HepG2 (cell line): ENCODE measurements around the gene OR52W1. TPM values are rescaled to one million over a fixed set of nuclear protein-coding genes. Genes with fewer than 3 reads are reported as not detected.

ENCODE experiments used
- ATAC-seq: fragments of 200-7000 bp; cut with Tn5 transposase; 3 replicates; pipeline ENCODE4 v1.9.1; 2020; ENCODE audit warnings: mild to moderate bottlenecking, moderate library complexity
- BruUV-seq: library from RNA; stranded (reverse); fragments of 400-500 nt; replicated peaks from 2 replicates; lab custom pipeline; 2021; lab: Mats Ljungman, UMichigan
- CTCF ChIA-PET: fragments of 300-600 bp; formaldehyde crosslinking; extraction: SDS; loops from one replicate; lab custom pipeline; 2021; ENCODE audit warnings: low total read pairs, inconsistent platforms, low intra/inter-chr PET ratio; lab: Yijun Ruan, JAX
- POLR2A ChIA-PET: fragments of 350-600 bp; sonication (Branson Sonifier 250); formaldehyde crosslinking; loops from one replicate; lab custom pipeline; 2020; ENCODE audit warnings: antibody characterized with exemption, inconsistent platforms; lab: Yijun Ruan, JAX
- DNase-seq: peaks from one replicate; pipeline ENCODE4 v3.0.0-alpha.2; 2015; ENCODE audit warnings: low spot score
- FAIRE-seq: peaks from 3 replicates; lab custom pipeline; 2011; peaks lifted over from hg19 to GRCh38; lab: Jason Lieb, UNC
- H2AFZ ChIP-seq: one replicate; pipeline ENCODE4 v1.6.1; 2011; ENCODE audit warnings: low read length, inconsistent platforms
- H3K27ac ChIP-seq: fragments of 300-600 bp; 3 replicates; pipeline ENCODE4 v1.8.0; 2011; ENCODE audit warnings: mixed run types, mild to moderate bottlenecking, mixed read lengths, low read length, inconsistent platforms; ENCODE audit not compliant: insufficient read depth; ENCODE audit errors: extremely low read length
- H3K27me3 ChIP-seq, 2 experiments: fragments of 200-600 bp in 1 of 2; 2 replicates in 1 of 2; 3 replicates in 1 of 2; pipeline versions ENCODE4 v1.6.0 to v1.8.0; 2011; ENCODE audit warnings: low read length in 2 of 2, mild to moderate bottlenecking in 2 of 2, moderate library complexity in 2 of 2, inconsistent platforms in 1 of 2; ENCODE audit not compliant: insufficient read depth in 2 of 2, control insufficient read depth in 1 of 2
- H3K36me3 ChIP-seq, 2 experiments: fragments of 200-600 bp in 1 of 2; replicated peaks in 1 of 2; 2 replicates in 1 of 2; 3 replicates in 1 of 2; pipeline versions ENCODE4 v1.5.1 to v1.8.0; 2011; ENCODE audit warnings: low read length in 2 of 2, inconsistent platforms in 1 of 2; ENCODE audit not compliant: insufficient read depth in 2 of 2, control insufficient read depth in 1 of 2
- H3K4me1 ChIP-seq: 2 replicates; pipeline ENCODE4 v1.5.1; 2012; ENCODE audit warnings: low read length, inconsistent platforms; ENCODE audit not compliant: insufficient read depth
- H3K4me2 ChIP-seq: 2 replicates; pipeline ENCODE4 v1.6.0; 2011; ENCODE audit warnings: low read depth, low read length, inconsistent platforms
- H3K4me3 ChIP-seq, 3 experiments: fragments of 200-600 bp in 1 of 3; sonication (generic), shearing (Covaris generic) in 1 of 3; replicated peaks in 1 of 3; 2 replicates each; pipeline ENCODE4 v1.5.1; 2011 to 2016; ENCODE audit warnings: low read length in 3 of 3, inconsistent platforms in 2 of 3, low read depth in 2 of 3, mild to moderate bottlenecking in 2 of 3, control low read depth in 1 of 3, mixed read lengths in 1 of 3; ENCODE audit not compliant: insufficient read depth in 1 of 3
- H3K79me2 ChIP-seq: one replicate; pipeline ENCODE4 v1.6.1; 2011; ENCODE audit warnings: low read length, inconsistent platforms; ENCODE audit not compliant: insufficient read depth
- H3K9ac ChIP-seq: 2 replicates; pipeline ENCODE4 v1.6.0; 2011; ENCODE audit warnings: mild to moderate bottlenecking, low read depth, low read length, inconsistent platforms; ENCODE audit not compliant: insufficient read depth
- H3K9me3 ChIP-seq: 2 replicates; pipeline ENCODE4 v1.5.1; 2012; ENCODE audit warnings: mild to moderate bottlenecking, low read length
- H4K20me1 ChIP-seq: 2 replicates; pipeline ENCODE4 v1.6.0; 2011; ENCODE audit warnings: inconsistent platforms, mild to moderate bottlenecking, low read length, moderate library complexity; ENCODE audit not compliant: insufficient read depth
- CBX1 ChIP-seq: IDR thresholded peaks from one replicate; pipeline ENCODE4 v1.6.1; 2016; ENCODE audit warnings: antibody characterized with exemption, low read depth
- GTF2F1 ChIP-seq: fragments of 150-350 bp; IDR thresholded peaks from 2 replicates; pipeline ENCODE4 v1.6.1; 2014; ENCODE audit warnings: low read length
- MAX ChIP-seq: IDR thresholded peaks from 2 replicates; pipeline ENCODE4 v1.6.1; 2012; ENCODE audit warnings: inconsistent platforms
- MIER3 ChIP-seq: IDR thresholded peaks from 2 replicates; pipeline ENCODE4 v1.6.1; 2016; ENCODE audit warnings: missing compliant biosample characterization, borderline replicate concordance
- PAF1 ChIP-seq: IDR thresholded peaks from 2 replicates; pipeline ENCODE4 v1.6.1; 2016; ENCODE audit warnings: missing genetic modification reagents, missing compliant biosample characterization
- PATZ1 ChIP-seq: sonication (generic); formaldehyde crosslinking; IDR thresholded peaks from 2 replicates; pipeline ENCODE4 v1.4.0; 2020; ENCODE audit warnings: missing genetic modification reagents
- SMARCC2 ChIP-seq: fragments of 450-650 bp; IDR thresholded peaks from 2 replicates; pipeline ENCODE4 v1.6.1; 2017; ENCODE audit warnings: antibody characterized with exemption, mild to moderate bottlenecking
- ZNF550 ChIP-seq: sonication (generic); formaldehyde crosslinking; IDR thresholded peaks from 2 replicates; pipeline ENCODE4 v1.4.0; 2020; ENCODE audit warnings: mild to moderate bottlenecking, missing genetic modification reagents, borderline replicate concordance
- ZNF616 ChIP-seq: sonication (generic); formaldehyde crosslinking; IDR thresholded peaks from 2 replicates; pipeline ENCODE4 v1.5.0; 2020; ENCODE audit warnings: low read depth, mild to moderate bottlenecking, missing genetic modification reagents
- WGBS: methylation state at CpG from one replicate; pipeline ENCODE4 v1.1.6; 2017; ENCODE audit warnings: low lambda C conversion rate; 5-methylcytosine and 5-hydroxymethylcytosine counted together
- in situ Hi-C: cut with HindIII; loops from 2 replicates; pipeline ENCODE4 v1.10.0; 2017; ENCODE audit warnings: low pct_unique_long_range_greater_than_20kb; ENCODE audit not compliant: extremely low pct_ligation_motif_present
- intact Hi-C: fragments of 100-400 bp; cut with micrococcal nuclease; formaldehyde crosslinking; loops from one replicate; pipeline ENCODE4 v1.10.0; 2022; ENCODE audit not compliant: unreplicated experiment
- polyA plus RNA-seq, 8 experiments: library from polyadenylated mRNA; depleted of rRNA in 3 of 8; stranded (reverse) in 7 of 8; unstranded in 1 of 8; fragments of >200 nt; fragmentation: Illumina TruSeq in 4 of 8; extraction: Trizol in 4 of 8; gene quantifications; 2 replicates each; pipeline versions ENCODE4 v1.2.1 to v1.2.3, GENCODE V29; 2011 to 2016; ENCODE audit warnings: low read depth in 4 of 8, missing spikeins in 1 of 8, mixed read lengths in 1 of 8; ENCODE audit not compliant: insufficient read depth in 1 of 8
- total RNA-seq, 5 experiments: library from RNA; depleted of rRNA; stranded (reverse); fragments of >200 nt; fragmentation: Illumina TruSeq; extraction: Trizol; gene quantifications; 2 replicates each; pipeline ENCODE4 v1.2.3, GENCODE V29; 2016; ENCODE audit warnings: low read depth in 1 of 5
- TF ChIP-seq, protein P1 (sequence below): sonication (generic); formaldehyde crosslinking; IDR thresholded peaks from 2 replicates; pipeline ENCODE4 v1.9.0; 2021; ENCODE audit warnings: missing genetic modification reagents, mild to moderate bottlenecking, borderline replicate concordance
- TF ChIP-seq, protein P2 (sequence below): IDR thresholded peaks from 2 replicates; pipeline ENCODE4 v1.6.1; 2016

Gene OR52W1
- total and polyA plus RNA-seq, 2 of the 13 experiments (the other 11 are each of a cell fraction or from before 2014, with no cell fraction given) = not detected

GRCh38 chr11:6237266-6237665 is 38.2 kb downstream of the OR52W1 start:
- peaks cover 13% of the 10 kb centered on the region for H3K4me1 ChIP-seq
- H3K4me3 ChIP-seq = no peak overlapping the region
- H3K27ac ChIP-seq = no peak overlapping the region
- H2AFZ ChIP-seq = no peak overlapping the region
- intact Hi-C loops = loop anchor here (10.0 kb wide), 1 partner anchor 248 kb away; the partner anchor contains the start of genes ARFIP2 and TIMM10B
- ATAC-seq (no peak), FAIRE-seq (no peak), DNase-seq (no peak)
- peaks cover 20% of the 10 kb centered on the region for H3K79me2 ChIP-seq
- no peaks in the 10 kb centered on the region for H3K9me3 ChIP-seq
- in situ Hi-C loops = no loop called here
- no TSS peak for BruUV-seq
- ChIA-PET CTCF (no interaction called here), POLR2A (no interaction called here)
- no peaks in the 10 kb centered on the region for H4K20me1 ChIP-seq
- no peak for TF ChIP-seq PATZ1 (CRISPR knock-in tag)
- TF ChIP-seq, protein P1, sequence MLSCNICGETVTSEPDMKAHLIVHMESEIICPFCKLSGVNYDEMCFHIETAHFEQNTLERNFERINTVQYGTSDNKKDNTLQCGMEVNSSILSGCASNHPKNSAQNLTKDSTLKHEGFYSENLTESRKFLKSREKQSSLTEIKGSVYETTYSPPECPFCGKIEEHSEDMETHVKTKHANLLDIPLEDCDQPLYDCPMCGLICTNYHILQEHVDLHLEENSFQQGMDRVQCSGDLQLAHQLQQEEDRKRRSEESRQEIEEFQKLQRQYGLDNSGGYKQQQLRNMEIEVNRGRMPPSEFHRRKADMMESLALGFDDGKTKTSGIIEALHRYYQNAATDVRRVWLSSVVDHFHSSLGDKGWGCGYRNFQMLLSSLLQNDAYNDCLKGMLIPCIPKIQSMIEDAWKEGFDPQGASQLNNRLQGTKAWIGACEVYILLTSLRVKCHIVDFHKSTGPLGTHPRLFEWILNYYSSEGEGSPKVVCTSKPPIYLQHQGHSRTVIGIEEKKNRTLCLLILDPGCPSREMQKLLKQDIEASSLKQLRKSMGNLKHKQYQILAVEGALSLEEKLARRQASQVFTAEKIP (CRISPR knock-in tag) = no peak
- TF ChIP-seq SMARCC2 = no peak
- no peak for TF ChIP-seq PAF1 (CRISPR knock-in tag)
- no peak for TF ChIP-seq ZNF550
- no peak for TF ChIP-seq MAX
- TF ChIP-seq CBX1 = no peak
- no peak for TF ChIP-seq GTF2F1
- no peak for TF ChIP-seq MIER3 (CRISPR knock-in tag)
- TF ChIP-seq, protein P2, sequence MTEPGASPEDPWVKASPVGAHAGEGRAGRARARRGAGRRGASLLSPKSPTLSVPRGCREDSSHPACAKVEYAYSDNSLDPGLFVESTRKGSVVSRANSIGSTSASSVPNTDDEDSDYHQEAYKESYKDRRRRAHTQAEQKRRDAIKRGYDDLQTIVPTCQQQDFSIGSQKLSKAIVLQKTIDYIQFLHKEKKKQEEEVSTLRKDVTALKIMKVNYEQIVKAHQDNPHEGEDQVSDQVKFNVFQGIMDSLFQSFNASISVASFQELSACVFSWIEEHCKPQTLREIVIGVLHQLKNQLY (CRISPR knock-in tag) = no peak
- no peak for TF ChIP-seq ZNF616 (CRISPR knock-in tag)
- peaks cover 1 to 11% of the 10 kb centered on the region in 2 experiments; a peak in 1 of 5 replicates for H3K27me3 ChIP-seq
- H3K4me2 ChIP-seq = no peak overlapping the region
- 42% methylated on average over 4 of the region's 4 CpGs for WGBS
- H3K9ac ChIP-seq = no peak overlapping the region
- no peaks in the 10 kb centered on the region for H3K36me3 ChIP-seq
